ENCODE results near the gene STAU1. TPM values are rescaled to one million over a fixed set of nuclear protein-coding genes. Genes with fewer than 3 reads are reported as not detected.
"Not testable (repeated sequence)": the region's sequence is repeated elsewhere in the genome, so short reads cannot be mapped to it uniquely, and the experiment has no call there.

The STAU1 gene
- polyA plus RNA-seq, 1 of the 3 experiments (the other 2 are of a cell fraction), result 48.2 TPM

- TF ChIP-seq IRF3 (IDR thresholded peaks at IDR 0.05; ENCODE audit: low read depth, low read length) (no peak), REST (IDR thresholded peaks at IDR 0.05; ENCODE audit: low read depth, low read length) (no peak)
Measured at GRCh38 chr20:49169547-49169946, 18.6 kb downstream of the STAU1 start (continued).

GRCh38 chr20:49168864-49169263 lies 19.3 kb downstream of the STAU1 start:
- Histone ChIP-seq H3K79me2 (ENCODE audit: insufficient read depth) (peaks cover 98% of the 10 kb centered on the region), H3K36me3 (replicated peaks in 1 of 2; ENCODE audit: control insufficient read depth in 1 of 2, insufficient read depth in 2 of 2, low read length in 1 of 2) (peaks cover 15 to 36% of the 10 kb centered on the region in 2 experiments), H4K20me1 (ENCODE audit: insufficient read depth) (peaks cover 68% of the 10 kb centered on the region), H3K4me1 (ENCODE audit: control insufficient read depth in 1 of 2, insufficient read depth in 2 of 2, low read depth in 1 of 2, low read length in 1 of 2) (peaks cover 0 to 10% of the 10 kb centered on the region in 2 experiments; a peak in 1 of 4 replicates)
- H3K4me2 ChIP-seq; H2AFZ ChIP-seq (ENCODE audit: low read depth); H3K9ac ChIP-seq; H3K9me2 ChIP-seq; H3K4me3 ChIP-seq (ENCODE audit: low read depth in 2 of 2, low read length in 1 of 2); CTCF ChIA-PET; POLR2A ChIA-PET; H3K27me3 ChIP-seq (ENCODE audit: insufficient read depth); H3K9me3 ChIP-seq; H3K27ac ChIP-seq (ENCODE audit: low read depth in 2 of 2, low read length in 1 of 2); DNase-seq; H3F3A ChIP-seq (replicated peaks; ENCODE audit: insufficient read depth): not testable (repeated sequence)
- over 99% methylated on average over 10 of the region's 10 CpGs for WGBS (ENCODE audit: low lambda C conversion rate)

- Histone ChIP-seq H3K27ac (ENCODE audit: low read depth in 2 of 2, low read length in 1 of 2) (no peak overlapping the region), H3K79me2 (ENCODE audit: insufficient read depth) (peaks cover 98% of the 10 kb centered on the region), H3K4me1 (ENCODE audit: control insufficient read depth in 1 of 2, insufficient read depth in 2 of 2, low read depth in 1 of 2, low read length in 1 of 2) (peaks cover 0 to 10% of the 10 kb centered on the region in 2 experiments; a peak in 1 of 4 replicates), H3F3A (replicated peaks; ENCODE audit: insufficient read depth) (no peaks in the 10 kb centered on the region), H3K36me3 (replicated peaks in 1 of 2; ENCODE audit: control insufficient read depth in 1 of 2, insufficient read depth in 2 of 2, low read length in 1 of 2) (peaks cover 11 to 35% of the 10 kb centered on the region in 2 experiments), H2AFZ (ENCODE audit: low read depth) (no peak overlapping the region), H4K20me1 (ENCODE audit: insufficient read depth) (peaks cover 69% of the 10 kb centered on the region), H3K27me3 (ENCODE audit: insufficient read depth) (no peaks in the 10 kb centered on the region), H3K4me2 (no peak overlapping the region), H3K4me3 (ENCODE audit: low read depth in 2 of 2, low read length in 1 of 2) (no peak overlapping the region), H3K9ac (no peak overlapping the region), H3K9me3 (no peaks in the 10 kb centered on the region), H3K9me2 (no peaks in the 10 kb centered on the region)
- POLR2A ChIA-PET, result no interaction called here
- CTCF ChIA-PET, result interaction anchor here (1.8 kb wide), 1 partner anchor 35 kb away, joined by 6 read pairs; no protein-coding TSS in a partner anchor
- DNase-seq, result no peak
- WGBS (ENCODE audit: low lambda C conversion rate), result 95% methylated on average over 5 of the region's 5 CpGs
- TF ChIP-seq RCOR1 (IDR thresholded peaks at IDR 0.05; ENCODE audit: low read length) (no peak), ZBTB33 (IDR thresholded peaks at IDR 0.05; ENCODE audit: borderline replicate concordance, low read depth) (no peak), SMC3 (IDR thresholded peaks at IDR 0.05; ENCODE audit: low read depth, low read length) (no peak), MAX (IDR thresholded peaks at IDR 0.05; ENCODE audit: low read depth) (no peak), POLR2AphosphoS5 (IDR thresholded peaks at IDR 0.05; ENCODE audit: low read depth, low read length) (no peak), FOXM1 (IDR thresholded peaks at IDR 0.05; ENCODE audit: low read depth) (no peak), REST (IDR thresholded peaks at IDR 0.05; ENCODE audit: low read depth, low read length) (no peak), TEAD4 (IDR thresholded peaks at IDR 0.05; ENCODE audit: borderline replicate concordance, insufficient read depth) (no peak), EP300 (IDR thresholded peaks at IDR 0.05; ENCODE audit: borderline replicate concordance in 1 of 2, low read depth in 1 of 2, low read length in 1 of 2) (no peak)
Measured at GRCh38 chr20:49167811-49168507, 20.2 kb downstream of the STAU1 start.
